NCI-H748 treated with DMSO at 0.1 percent for 48 hours (cell line): ENCODE results near the gene HOXA3.

ENCODE experiments used
- DNase-seq: peaks from one replicate; lab custom pipeline; 2025; lab: John Stamatoyannopoulos, UW

The HOXA3 gene

DNA sequence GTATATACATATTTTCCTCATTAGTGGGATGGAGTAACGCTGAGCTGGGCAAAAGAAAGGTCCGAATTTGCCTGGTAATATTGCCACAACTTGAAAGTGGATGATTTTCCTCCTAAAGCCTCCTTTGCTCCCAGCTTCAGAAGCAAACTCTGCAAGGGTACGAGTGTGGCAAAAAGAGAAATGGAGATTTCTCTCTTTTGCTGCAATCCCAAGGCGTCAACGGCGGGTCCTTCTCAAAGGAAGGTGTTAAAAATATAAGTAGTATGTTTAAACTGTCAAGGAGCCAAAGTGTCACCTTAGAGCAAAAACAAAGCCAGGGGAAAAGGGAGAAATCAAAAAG lies 37.5 kb downstream of the HOXA3 start:
- DNase-seq, result no peak

DNA sequence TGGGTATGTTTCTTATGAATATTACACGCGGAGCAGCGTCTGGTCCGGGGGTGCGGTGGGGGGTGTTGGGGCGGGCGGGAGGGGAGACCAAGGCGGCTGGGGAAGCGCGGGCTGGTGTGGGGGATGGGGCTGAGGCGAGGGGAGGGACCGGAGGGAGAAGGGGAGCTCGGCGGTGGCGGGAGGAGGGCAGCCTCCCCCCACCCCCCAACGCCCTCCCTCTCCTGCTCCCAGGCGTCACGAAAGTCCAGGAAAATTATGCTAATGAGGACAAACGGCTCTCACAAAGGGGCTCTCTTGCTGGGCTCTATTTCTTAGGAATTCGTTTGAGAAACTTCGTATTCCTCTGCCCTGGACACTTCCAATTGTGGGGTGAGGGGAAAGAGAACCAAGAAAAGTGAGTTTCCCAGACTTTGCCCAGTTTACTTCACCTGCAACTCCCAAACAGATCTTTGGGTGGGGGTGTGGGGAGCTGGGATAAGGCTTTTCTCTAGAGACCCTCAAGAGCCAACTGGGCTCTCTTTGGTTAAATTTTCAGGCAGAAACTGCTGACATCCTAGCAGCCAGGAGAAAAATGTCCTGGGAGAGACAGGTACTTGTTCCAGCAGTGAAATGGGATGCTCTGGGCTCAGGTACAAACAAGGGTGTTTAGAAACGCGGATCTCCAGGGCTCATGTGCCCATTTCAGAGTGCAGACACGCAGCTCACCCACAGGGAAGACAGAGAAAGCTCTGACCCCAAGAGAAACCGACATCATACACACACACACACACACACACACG lies 38.2 kb downstream of the HOXA3 start:
- DNase-seq, result peak; percentile 32

GRCh38 chr7:27112955-27113949 lies 39.1 kb downstream of the HOXA3 start:
- no peak for DNase-seq

GRCh38 chr7:27112361-27112760 lies 40.0 kb downstream of the HOXA3 start:
- no peak for DNase-seq

DNA sequence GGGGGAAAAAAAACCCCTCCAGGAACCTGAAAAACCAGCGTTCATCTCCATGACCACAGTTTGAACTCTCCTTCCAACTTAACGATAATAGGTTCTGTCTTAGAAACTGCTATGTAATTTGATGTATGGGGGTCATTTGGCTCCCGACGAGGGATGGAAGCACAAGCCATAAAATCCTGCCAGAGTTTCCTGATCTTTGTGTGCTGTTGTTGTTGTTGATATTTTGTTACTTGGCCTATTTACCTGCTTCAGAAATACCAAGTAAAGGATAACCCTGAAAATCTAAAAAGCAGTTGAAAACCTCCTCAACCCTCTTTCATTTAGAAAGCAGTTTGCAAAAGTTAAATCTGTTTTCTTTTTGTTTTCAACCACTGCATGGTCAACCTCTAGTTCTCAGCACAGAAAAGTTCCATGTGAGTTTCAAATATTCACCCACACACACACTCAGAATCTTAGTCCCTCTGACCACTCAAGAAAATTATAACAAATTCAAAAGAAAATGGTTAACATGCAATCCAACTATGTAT lies 40.6 kb downstream of the HOXA3 start:
- no peak for DNase-seq

DNA sequence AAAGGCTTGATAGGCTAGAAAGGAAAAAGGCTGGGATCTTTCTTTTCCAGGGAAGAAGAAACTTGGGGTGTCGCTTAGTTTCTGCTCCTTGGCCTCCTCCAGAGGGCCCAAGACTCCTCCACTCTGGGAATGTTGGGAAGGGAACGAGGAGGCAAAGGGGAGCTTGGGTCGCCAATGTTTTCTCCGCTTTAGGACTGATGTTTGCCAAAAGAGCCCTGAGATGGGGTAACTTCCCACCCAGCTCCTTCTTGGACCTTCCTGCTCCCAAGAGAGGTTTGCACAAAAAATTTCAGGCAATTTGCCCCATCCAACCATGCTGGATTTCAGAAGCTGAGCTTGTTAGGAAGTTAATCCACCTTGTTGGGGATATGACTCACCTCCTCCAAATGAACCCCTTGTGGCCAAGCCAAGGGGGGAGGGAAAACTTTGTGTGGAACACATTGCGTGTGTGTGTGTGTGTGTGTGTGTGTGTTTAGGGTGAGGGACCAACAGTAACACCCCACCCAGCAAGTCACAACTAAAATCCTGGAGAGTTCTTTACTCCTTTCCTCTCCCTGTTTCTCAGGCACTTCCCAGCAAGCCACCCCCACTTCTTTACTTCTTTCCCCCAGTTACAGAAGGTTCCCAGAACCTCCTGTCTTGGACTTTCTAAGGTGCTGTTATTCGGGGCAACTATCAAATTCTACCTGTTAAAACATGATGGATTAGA lies 41.2 kb downstream of the HOXA3 start:
- no peak for DNase-seq

DNA sequence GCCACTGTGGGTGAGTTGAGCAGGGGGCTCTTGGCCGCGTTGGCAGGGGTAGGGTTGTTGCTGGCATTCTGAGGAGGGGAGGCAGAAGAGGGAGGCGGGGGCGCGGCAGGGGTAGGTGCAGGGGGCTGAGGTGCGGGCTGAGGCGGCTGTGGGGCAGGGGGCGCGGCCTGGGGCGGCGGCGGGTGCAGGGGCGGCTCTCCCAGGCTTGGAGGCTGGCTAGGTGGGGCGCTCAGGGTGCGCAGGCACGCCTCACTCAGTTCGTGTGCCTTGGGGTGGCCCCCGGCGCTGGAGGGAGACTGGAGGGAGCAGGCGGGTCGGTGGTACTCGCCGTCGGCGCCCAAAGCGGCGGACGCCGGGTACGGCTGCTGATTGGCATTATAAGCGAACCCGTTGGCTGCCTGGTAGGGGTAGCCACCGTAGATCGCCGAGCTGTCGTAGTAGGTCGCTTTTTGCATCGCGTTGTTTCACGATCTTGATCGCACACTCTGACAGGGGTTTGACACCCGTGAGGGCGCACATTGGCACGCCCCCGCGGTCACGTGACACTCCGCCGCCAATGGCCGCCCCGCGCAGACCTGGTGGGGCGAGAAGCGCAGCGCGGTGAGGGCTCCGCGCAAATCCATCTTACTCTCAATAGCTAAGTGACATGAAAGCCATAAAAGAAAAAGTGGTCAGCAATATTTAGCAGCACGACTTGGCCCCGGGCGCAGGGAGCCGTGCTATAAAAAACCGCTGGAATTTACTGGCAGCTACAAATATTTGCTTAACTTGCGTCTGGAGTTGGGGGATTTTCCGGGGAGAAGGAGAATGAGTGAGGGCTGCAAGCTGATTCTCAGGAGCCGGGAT lies 42.0 kb downstream of the HOXA3 start:
- no peak for DNase-seq

DNA sequence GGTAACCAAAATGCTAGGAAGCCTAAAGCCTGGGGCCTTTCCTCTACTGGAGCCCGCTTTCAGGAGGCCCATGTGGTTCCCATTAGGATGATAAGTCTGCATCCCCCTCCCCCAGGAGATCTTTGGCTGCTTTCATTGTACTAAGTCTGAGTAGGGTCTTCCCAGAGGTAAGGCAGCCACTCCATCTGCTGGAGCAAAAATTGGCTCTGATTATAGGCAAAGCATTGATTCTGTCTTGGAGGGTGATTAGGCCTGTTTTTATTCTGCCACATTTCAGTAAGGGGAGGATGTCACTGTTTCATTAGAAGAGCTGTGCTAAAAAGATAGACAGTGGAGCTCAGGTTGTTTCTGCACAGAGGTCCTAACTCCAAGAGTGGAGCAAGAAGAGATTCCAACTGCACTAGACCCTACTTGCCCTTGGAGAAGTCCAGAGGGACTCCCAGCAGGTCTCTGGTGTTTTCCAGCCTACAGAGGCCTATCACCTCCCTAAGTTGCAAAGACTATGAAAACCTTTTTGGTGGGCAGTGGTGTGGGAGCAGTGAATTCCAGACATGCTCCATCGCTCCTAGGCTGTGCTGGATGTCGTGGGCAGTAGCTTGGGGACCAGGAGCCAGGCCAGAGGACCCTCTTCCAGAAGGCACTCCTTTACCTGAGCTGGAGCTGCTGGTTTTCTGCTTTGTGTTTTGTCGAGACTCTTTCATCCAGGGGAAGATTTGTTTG lies 42.8 kb downstream of the HOXA3 start:
- no peak for DNase-seq

GRCh38 chr7:27108390-27109127 lies 43.8 kb downstream of the HOXA3 start:
- DNase-seq, result no peak

DNA sequence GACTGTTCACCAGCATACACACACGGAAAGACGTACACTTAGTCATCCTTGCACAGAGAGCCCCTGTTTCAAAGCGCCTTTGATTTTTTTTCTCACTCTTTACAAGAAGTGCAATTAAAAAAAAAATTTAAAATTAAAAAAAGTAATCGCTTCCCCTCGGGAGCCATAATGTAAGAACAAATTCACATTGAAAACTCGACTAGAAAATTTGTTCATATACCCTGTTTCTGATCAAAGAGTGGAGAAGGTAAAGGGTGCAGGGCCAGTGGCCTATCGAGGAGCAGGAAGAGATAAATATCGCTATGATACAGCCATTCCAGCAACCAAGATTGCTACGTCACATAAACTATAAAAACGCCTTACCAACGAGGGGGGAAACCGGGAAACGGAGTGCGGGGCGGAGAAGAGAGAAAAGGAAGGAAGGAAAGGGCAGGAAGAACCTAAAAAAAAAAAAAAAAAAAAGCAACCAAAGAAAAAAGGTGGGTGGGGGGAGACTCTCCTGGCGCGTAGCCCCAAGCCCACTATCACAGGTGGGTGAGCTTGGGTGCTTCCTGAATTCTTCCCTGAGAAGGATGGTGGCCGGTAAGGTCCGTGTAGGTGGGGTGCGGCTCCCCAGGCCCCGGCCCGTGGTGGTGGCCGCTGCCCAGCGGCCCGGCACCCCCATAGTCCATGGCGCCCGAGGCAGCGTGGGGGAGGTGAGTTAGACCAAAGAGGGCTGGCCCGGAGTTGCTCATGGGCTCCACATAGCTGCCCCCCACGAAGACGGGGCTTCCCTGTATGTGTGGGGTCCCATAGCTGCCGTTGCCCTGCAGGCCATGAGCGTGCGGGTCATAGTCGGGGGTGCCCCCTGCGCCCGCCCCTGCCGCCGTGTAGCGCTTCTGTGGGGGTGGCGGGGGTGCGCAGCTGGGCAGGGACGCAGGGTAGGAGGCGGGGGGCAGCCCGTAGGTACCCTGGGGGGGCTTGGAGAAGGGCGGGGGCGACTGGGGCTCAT lies 44.7 kb downstream of the HOXA3 start:
- DNase-seq, result no peak

- DNase-seq, result no peak
Measured at GRCh38 chr7:27106901-27107240, 45.5 kb downstream of the HOXA3 start.

GRCh38 chr7:27106181-27106900 lies 46.0 kb downstream of the HOXA3 start:
- DNase-seq, result no peak

- DNase-seq, result no peak
Measured at GRCh38 chr7:27105301-27106031, 46.9 kb downstream of the HOXA3 start.

DNA sequence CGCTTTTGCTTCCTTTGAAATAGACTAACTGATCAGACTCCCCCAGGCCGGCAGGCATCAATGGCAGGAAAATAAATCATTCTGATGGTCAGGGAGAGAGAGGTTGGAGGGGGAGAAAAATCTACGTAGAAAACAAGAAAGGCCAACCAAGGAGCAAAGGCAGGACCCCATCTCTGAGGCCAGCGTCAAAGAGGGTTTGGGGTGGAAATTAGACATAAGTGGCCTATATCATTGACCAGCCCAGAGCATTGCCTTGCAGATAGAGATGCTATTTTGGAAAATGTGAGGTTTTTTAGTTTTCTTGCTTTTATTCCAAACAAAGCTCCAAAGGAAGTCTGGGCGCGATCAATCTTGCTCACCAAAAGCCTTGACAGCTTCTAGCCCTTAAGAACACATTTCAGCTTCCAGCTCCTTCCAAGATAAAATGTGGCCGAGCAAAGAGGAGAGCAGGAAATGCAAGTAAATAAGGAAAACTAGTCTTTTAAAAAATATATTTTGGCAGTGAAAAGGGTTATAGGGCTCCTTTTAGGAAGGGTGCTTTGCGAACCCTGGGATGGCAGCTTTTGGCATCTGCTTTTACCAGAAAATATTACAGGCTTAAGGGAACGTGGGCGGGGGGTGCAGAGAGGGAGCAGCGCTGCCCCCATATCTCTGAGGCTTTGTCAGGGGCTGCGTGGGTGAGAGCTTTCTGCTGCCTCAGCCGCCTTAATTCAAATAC lies 47.9 kb downstream of the HOXA3 start:
- DNase-seq, result no peak

GRCh38 chr7:27103489-27104226 lies 48.7 kb downstream of the HOXA3 start:
- DNase-seq, result peak; percentile 16
